HepG2 (cell line): ENCODE results near the gene PPRC1. TPM values are rescaled to one million over a fixed set of nuclear protein-coding genes. Genes with fewer than 3 reads are reported as not detected.

ENCODE experiments used
- ATAC-seq: fragments of 200-7000 bp; cut with Tn5 transposase; 3 replicates; pipeline ENCODE4 v1.9.1; 2020; ENCODE audit warnings: mild to moderate bottlenecking, moderate library complexity
- BruUV-seq: library from RNA; stranded (reverse); fragments of 400-500 nt; replicated peaks from 2 replicates; lab custom pipeline; 2021; lab: Mats Ljungman, UMichigan
- CTCF ChIA-PET: fragments of 300-600 bp; formaldehyde crosslinking; extraction: SDS; loops from one replicate; lab custom pipeline; 2021; ENCODE audit warnings: low total read pairs, inconsistent platforms, low intra/inter-chr PET ratio; lab: Yijun Ruan, JAX
- POLR2A ChIA-PET: fragments of 350-600 bp; sonication (Branson Sonifier 250); formaldehyde crosslinking; loops from one replicate; lab custom pipeline; 2020; ENCODE audit warnings: antibody characterized with exemption, inconsistent platforms; lab: Yijun Ruan, JAX
- DNase-seq: peaks from one replicate; pipeline ENCODE4 v3.0.0-alpha.2; 2015; ENCODE audit warnings: low spot score
- FAIRE-seq: peaks from 3 replicates; lab custom pipeline; 2011; peaks lifted over from hg19 to GRCh38; lab: Jason Lieb, UNC
- H2AFZ ChIP-seq: one replicate; pipeline ENCODE4 v1.6.1; 2011; ENCODE audit warnings: low read length, inconsistent platforms
- H3K27ac ChIP-seq: fragments of 300-600 bp; 3 replicates; pipeline ENCODE4 v1.8.0; 2011; ENCODE audit warnings: mixed run types, mild to moderate bottlenecking, mixed read lengths, low read length, inconsistent platforms; ENCODE audit not compliant: insufficient read depth; ENCODE audit errors: extremely low read length
- H3K27me3 ChIP-seq, 2 experiments: fragments of 200-600 bp in 1 of 2; 2 replicates in 1 of 2; 3 replicates in 1 of 2; pipeline versions ENCODE4 v1.6.0 to v1.8.0; 2011; ENCODE audit warnings: low read length in 2 of 2, mild to moderate bottlenecking in 2 of 2, moderate library complexity in 2 of 2, inconsistent platforms in 1 of 2; ENCODE audit not compliant: insufficient read depth in 2 of 2, control insufficient read depth in 1 of 2
- H3K36me3 ChIP-seq, 2 experiments: fragments of 200-600 bp in 1 of 2; replicated peaks in 1 of 2; 2 replicates in 1 of 2; 3 replicates in 1 of 2; pipeline versions ENCODE4 v1.5.1 to v1.8.0; 2011; ENCODE audit warnings: low read length in 2 of 2, inconsistent platforms in 1 of 2; ENCODE audit not compliant: insufficient read depth in 2 of 2, control insufficient read depth in 1 of 2
- H3K4me1 ChIP-seq: 2 replicates; pipeline ENCODE4 v1.5.1; 2012; ENCODE audit warnings: low read length, inconsistent platforms; ENCODE audit not compliant: insufficient read depth
- H3K4me2 ChIP-seq: 2 replicates; pipeline ENCODE4 v1.6.0; 2011; ENCODE audit warnings: low read depth, low read length, inconsistent platforms
- H3K4me3 ChIP-seq, 3 experiments: fragments of 200-600 bp in 1 of 3; sonication (generic), shearing (Covaris generic) in 1 of 3; replicated peaks in 1 of 3; 2 replicates each; pipeline ENCODE4 v1.5.1; 2011 to 2016; ENCODE audit warnings: low read length in 3 of 3, inconsistent platforms in 2 of 3, low read depth in 2 of 3, mild to moderate bottlenecking in 2 of 3, control low read depth in 1 of 3, mixed read lengths in 1 of 3; ENCODE audit not compliant: insufficient read depth in 1 of 3
- H3K79me2 ChIP-seq: one replicate; pipeline ENCODE4 v1.6.1; 2011; ENCODE audit warnings: low read length, inconsistent platforms; ENCODE audit not compliant: insufficient read depth
- H3K9ac ChIP-seq: 2 replicates; pipeline ENCODE4 v1.6.0; 2011; ENCODE audit warnings: mild to moderate bottlenecking, low read depth, low read length, inconsistent platforms; ENCODE audit not compliant: insufficient read depth
- H3K9me3 ChIP-seq: 2 replicates; pipeline ENCODE4 v1.5.1; 2012; ENCODE audit warnings: mild to moderate bottlenecking, low read length
- H4K20me1 ChIP-seq: 2 replicates; pipeline ENCODE4 v1.6.0; 2011; ENCODE audit warnings: inconsistent platforms, mild to moderate bottlenecking, low read length, moderate library complexity; ENCODE audit not compliant: insufficient read depth
- ATF1 ChIP-seq: IDR thresholded peaks from 2 replicates; pipeline ENCODE4 v1.6.1; 2016; ENCODE audit warnings: mild to moderate bottlenecking, control low read depth
- ATF7-NPFF ChIP-seq: sonication (generic); formaldehyde crosslinking; IDR thresholded peaks from 2 replicates; pipeline ENCODE4 v1.8.1; 2023; ENCODE audit warnings: mild to moderate bottlenecking, low read depth, missing genetic modification reagents, moderate library complexity
- HNF4G ChIP-seq, 2 experiments: sonication (generic) in 1 of 2; formaldehyde crosslinking in 1 of 2; IDR thresholded peaks; 2 replicates each; pipeline versions ENCODE4 v1.4.0 to v1.6.1; 2011 to 2020; ENCODE audit warnings: borderline replicate concordance in 2 of 2, low read depth in 2 of 2, mild to moderate bottlenecking in 2 of 2, low read length in 1 of 2, missing genetic modification reagents in 1 of 2, moderate library complexity in 1 of 2
- HNRNPLL ChIP-seq: fragments of 200-400 bp; formaldehyde crosslinking; IDR thresholded peaks from 2 replicates; pipeline ENCODE4 v1.6.1; 2017; ENCODE audit warnings: mild to moderate bottlenecking, low read depth, low read length; ENCODE audit not compliant: poor library complexity, severe bottlenecking
- POLR2AphosphoS2 ChIP-seq: IDR thresholded peaks from 2 replicates; pipeline ENCODE4 v1.6.1; 2011; ENCODE audit warnings: low read depth, low read length, improper control_type of control experiment
- RXRB ChIP-seq: IDR thresholded peaks from 2 replicates; pipeline ENCODE4 v1.6.1; 2016; ENCODE audit warnings: borderline replicate concordance, missing genetic modification reagents, missing compliant biosample characterization
- U2AF1 ChIP-seq: fragments of 200-400 bp; formaldehyde crosslinking; optimal IDR thresholded peaks from 2 replicates; pipeline ENCODE3; 2017; ENCODE audit warnings: mild to moderate bottlenecking, low read depth, low read length
- WGBS: methylation state at CpG from one replicate; pipeline ENCODE4 v1.1.6; 2017; ENCODE audit warnings: low lambda C conversion rate; 5-methylcytosine and 5-hydroxymethylcytosine counted together
- in situ Hi-C: cut with HindIII; loops from 2 replicates; pipeline ENCODE4 v1.10.0; 2017; ENCODE audit warnings: low pct_unique_long_range_greater_than_20kb; ENCODE audit not compliant: extremely low pct_ligation_motif_present
- intact Hi-C: fragments of 100-400 bp; cut with micrococcal nuclease; formaldehyde crosslinking; loops from one replicate; pipeline ENCODE4 v1.10.0; 2022; ENCODE audit not compliant: unreplicated experiment
- polyA plus RNA-seq, 8 experiments: library from polyadenylated mRNA; depleted of rRNA in 3 of 8; stranded (reverse) in 7 of 8; unstranded in 1 of 8; fragments of >200 nt; fragmentation: Illumina TruSeq in 4 of 8; extraction: Trizol in 4 of 8; gene quantifications; 2 replicates each; pipeline versions ENCODE4 v1.2.1 to v1.2.3, GENCODE V29; 2011 to 2016; ENCODE audit warnings: low read depth in 4 of 8, missing spikeins in 1 of 8, mixed read lengths in 1 of 8; ENCODE audit not compliant: insufficient read depth in 1 of 8
- total RNA-seq, 5 experiments: library from RNA; depleted of rRNA; stranded (reverse); fragments of >200 nt; fragmentation: Illumina TruSeq; extraction: Trizol; gene quantifications; 2 replicates each; pipeline ENCODE4 v1.2.3, GENCODE V29; 2016; ENCODE audit warnings: low read depth in 1 of 5
- TF ChIP-seq, protein P1 (sequence below): sonication (generic); formaldehyde crosslinking; IDR thresholded peaks from 2 replicates; pipeline ENCODE4 v1.9.0; 2021; ENCODE audit warnings: missing genetic modification reagents, borderline replicate concordance
- TF ChIP-seq, protein P2 (sequence below): sonication (generic); formaldehyde crosslinking; IDR thresholded peaks from 2 replicates; pipeline ENCODE4 v1.4.0; 2020; ENCODE audit warnings: missing genetic modification reagents

The PPRC1 gene
- total and polyA plus RNA-seq, 2 of the 13 experiments (the other 11 are each of a cell fraction or from before 2014, with no cell fraction given) = 18.7 to 24.2 TPM

DNA sequence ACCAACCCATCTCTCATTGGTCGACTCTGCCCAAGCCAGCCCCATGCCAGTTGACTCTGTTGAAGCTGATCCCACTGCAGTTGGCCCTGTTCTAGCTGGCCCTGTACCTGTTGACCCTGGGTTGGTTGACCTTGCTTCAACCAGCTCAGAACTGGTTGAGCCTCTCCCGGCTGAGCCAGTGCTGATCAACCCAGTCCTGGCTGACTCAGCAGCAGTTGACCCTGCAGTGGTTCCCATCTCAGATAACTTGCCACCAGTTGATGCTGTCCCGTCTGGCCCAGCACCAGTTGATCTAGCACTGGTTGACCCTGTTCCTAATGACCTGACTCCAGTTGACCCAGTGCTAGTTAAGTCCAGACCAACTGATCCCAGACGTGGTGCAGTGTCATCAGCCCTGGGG lies 7.4 kb downstream of the PPRC1 start:
- H2AFZ ChIP-seq = no peak overlapping the region
- ChIA-PET CTCF (no interaction called here), POLR2A (interaction anchor here (1.2 kb wide), 1 partner anchor 12 kb away, joined by 5 read pairs; the partner anchor contains the start of gene NOLC1)
- H3K36me3 ChIP-seq = peaks cover 45 to 79% of the 10 kb centered on the region in 2 experiments
- TF ChIP-seq ATF1 (CRISPR knock-in tag) = no peak
- TF ChIP-seq, protein P1, sequence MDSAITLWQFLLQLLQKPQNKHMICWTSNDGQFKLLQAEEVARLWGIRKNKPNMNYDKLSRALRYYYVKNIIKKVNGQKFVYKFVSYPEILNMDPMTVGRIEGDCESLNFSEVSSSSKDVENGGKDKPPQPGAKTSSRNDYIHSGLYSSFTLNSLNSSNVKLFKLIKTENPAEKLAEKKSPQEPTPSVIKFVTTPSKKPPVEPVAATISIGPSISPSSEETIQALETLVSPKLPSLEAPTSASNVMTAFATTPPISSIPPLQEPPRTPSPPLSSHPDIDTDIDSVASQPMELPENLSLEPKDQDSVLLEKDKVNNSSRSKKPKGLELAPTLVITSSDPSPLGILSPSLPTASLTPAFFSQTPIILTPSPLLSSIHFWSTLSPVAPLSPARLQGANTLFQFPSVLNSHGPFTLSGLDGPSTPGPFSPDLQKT (CRISPR knock-in tag) = no peak
- TF ChIP-seq RXRB = no peak
- no peak for TF ChIP-seq U2AF1
- TF ChIP-seq HNRNPLL = no peak
- TF ChIP-seq HNF4G (IDR thresholded peaks at IDR 0.05; ENCODE audit: borderline replicate concordance, low read depth, low read length) = no peak
- no peak for TF ChIP-seq HNF4G (CRISPR knock-in tag; IDR thresholded peaks at IDR 0.05; ENCODE audit: borderline replicate concordance, low read depth)
- TF ChIP-seq, protein P2, sequence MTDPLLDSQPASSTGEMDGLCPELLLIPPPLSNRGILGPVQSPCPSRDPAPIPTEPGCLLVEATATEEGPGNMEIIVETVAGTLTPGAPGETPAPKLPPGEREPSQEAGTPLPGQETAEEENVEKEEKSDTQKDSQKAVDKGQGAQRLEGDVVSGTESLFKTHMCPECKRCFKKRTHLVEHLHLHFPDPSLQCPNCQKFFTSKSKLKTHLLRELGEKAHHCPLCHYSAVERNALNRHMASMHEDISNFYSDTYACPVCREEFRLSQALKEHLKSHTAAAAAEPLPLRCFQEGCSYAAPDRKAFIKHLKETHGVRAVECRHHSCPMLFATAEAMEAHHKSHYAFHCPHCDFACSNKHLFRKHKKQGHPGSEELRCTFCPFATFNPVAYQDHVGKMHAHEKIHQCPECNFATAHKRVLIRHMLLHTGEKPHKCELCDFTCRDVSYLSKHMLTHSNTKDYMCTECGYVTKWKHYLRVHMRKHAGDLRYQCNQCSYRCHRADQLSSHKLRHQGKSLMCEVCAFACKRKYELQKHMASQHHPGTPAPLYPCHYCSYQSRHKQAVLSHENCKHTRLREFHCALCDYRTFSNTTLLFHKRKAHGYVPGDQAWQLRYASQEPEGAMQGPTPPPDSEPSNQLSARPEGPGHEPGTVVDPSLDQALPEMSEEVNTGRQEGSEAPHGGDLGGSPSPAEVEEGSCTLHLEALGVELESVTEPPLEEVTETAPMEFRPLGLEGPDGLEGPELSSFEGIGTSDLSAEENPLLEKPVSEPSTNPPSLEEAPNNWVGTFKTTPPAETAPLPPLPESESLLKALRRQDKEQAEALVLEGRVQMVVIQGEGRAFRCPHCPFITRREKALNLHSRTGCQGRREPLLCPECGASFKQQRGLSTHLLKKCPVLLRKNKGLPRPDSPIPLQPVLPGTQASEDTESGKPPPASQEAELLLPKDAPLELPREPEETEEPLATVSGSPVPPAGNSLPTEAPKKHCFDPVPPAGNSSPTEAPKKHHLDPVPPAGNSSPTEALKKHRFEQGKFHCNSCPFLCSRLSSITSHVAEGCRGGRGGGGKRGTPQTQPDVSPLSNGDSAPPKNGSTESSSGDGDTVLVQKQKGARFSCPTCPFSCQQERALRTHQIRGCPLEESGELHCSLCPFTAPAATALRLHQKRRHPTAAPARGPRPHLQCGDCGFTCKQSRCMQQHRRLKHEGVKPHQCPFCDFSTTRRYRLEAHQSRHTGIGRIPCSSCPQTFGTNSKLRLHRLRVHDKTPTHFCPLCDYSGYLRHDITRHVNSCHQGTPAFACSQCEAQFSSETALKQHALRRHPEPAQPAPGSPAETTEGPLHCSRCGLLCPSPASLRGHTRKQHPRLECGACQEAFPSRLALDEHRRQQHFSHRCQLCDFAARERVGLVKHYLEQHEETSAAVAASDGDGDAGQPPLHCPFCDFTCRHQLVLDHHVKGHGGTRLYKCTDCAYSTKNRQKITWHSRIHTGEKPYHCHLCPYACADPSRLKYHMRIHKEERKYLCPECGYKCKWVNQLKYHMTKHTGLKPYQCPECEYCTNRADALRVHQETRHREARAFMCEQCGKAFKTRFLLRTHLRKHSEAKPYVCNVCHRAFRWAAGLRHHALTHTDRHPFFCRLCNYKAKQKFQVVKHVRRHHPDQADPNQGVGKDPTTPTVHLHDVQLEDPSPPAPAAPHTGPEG (CRISPR knock-in tag) = no peak
- peak; percentile 32; the same call in 1 of the 2 replicates for TF ChIP-seq POLR2AphosphoS2
- no peak for TF ChIP-seq ATF7-NPFF (CRISPR knock-in tag)
- H3K4me3 ChIP-seq = no peak overlapping the region
- peaks cover 36% of the 10 kb centered on the region for H4K20me1 ChIP-seq
- H3K27ac ChIP-seq = no peak overlapping the region
- no peak overlapping the region for H3K9ac ChIP-seq
- ATAC-seq = peak; percentile 15
- BruUV-seq = TSS peak; percentile 2
- H3K4me2 ChIP-seq = no peak overlapping the region
- H3K79me2 ChIP-seq = peaks cover 36% of the 10 kb centered on the region
- in situ Hi-C loops = no loop called here
- 100% methylated on average over 1 of the region's 4 CpGs for WGBS
- no peaks in the 10 kb centered on the region for H3K9me3 ChIP-seq
- DNase-seq = no peak
- peaks cover 11% of the 10 kb centered on the region for H3K4me1 ChIP-seq
- intact Hi-C loops = no loop called here
- no peak for FAIRE-seq
- no peaks in the 10 kb centered on the region for H3K27me3 ChIP-seq
